Adrenal gland (tissue), 5 donors: ENCODE measurements around the gene XPOT.

ENCODE experiments used
- CTCF ChIP-seq, 6 experiments: fragments of 450-650 bp in 4 of 6; fragments of 200-600 bp in 2 of 6; sonication (generic) in 1 of 6; IDR thresholded peaks; 1 replicate in 5 of 6; 2 replicates in 1 of 6; pipeline versions ENCODE4 v1.5.1 to v1.8.0; 2016 to 2021; ENCODE audit warnings: antibody characterized with exemption in 6 of 6, mild to moderate bottlenecking in 2 of 6, moderate library complexity in 1 of 6
- POLR2A ChIP-seq, 2 donors: fragments of 450-650 bp; IDR thresholded peaks; one replicate each; pipeline ENCODE4 v1.6.1; 2017; ENCODE audit warnings: antibody characterized with exemption in 2 of 2, mild to moderate bottlenecking in 2 of 2, moderate library complexity in 1 of 2
- donor health status: DM: no; HTN: no; CAD: no.

- TF ChIP-seq CTCF (IDR thresholded peaks at IDR 0.05) (no peak), POLR2A (IDR thresholded peaks at IDR 0.05) (no peak)
Observed at GRCh38 chr12:64446295-64446694, 42.1 kb downstream of the XPOT start.
